PC-3 (cell line): ENCODE data around the gene NMNAT2. TPM values are rescaled to one million over a fixed set of nuclear protein-coding genes. Genes with fewer than 3 reads are reported as not detected.

Source experiments
- ATAC-seq: fragments of 200-7000 bp; cut with Tn5 transposase; 2 replicates; pipeline ENCODE4 v1.9.1; 2020; ENCODE audit warnings: mild to moderate bottlenecking, moderate library complexity
- BruUV-seq: library from RNA; stranded (reverse); fragments of 400-500 nt; replicated peaks from 2 replicates; lab custom pipeline; 2021; lab: Mats Ljungman, UMichigan
- CTCF ChIA-PET: fragments of 300-600 bp; sonication (Branson Sonifier 250); formaldehyde crosslinking; loops from one replicate; lab custom pipeline; 2022; ENCODE audit warnings: antibody characterized with exemption; lab: Charles Lee
- POLR2A ChIA-PET: fragments of 300-600 bp; sonication (Branson Sonifier 250); formaldehyde crosslinking; loops from one replicate; lab custom pipeline; 2022; ENCODE audit warnings: antibody characterized with exemption; ENCODE audit not compliant: unreplicated experiment; lab: Charles Lee
- DNase-seq: peaks from one replicate; pipeline ENCODE4 v3.0.0-alpha.2; 2015
- H2AFZ ChIP-seq: fragments of 300-600 bp; sonication (generic); 2 replicates; pipeline ENCODE4 v1.6.0; 2016; ENCODE audit warnings: antibody characterized with exemption, low read length
- H3F3A ChIP-seq: fragments of 300-600 bp; sonication (generic); one replicate; pipeline ENCODE4 v1.6.0; 2017; ENCODE audit warnings: antibody characterized with exemption, low read length, control low read depth, mild to moderate bottlenecking; ENCODE audit not compliant: unreplicated experiment
- H3K27ac ChIP-seq: fragments of 300-600 bp; sonication (generic); 2 replicates; pipeline ENCODE4 v1.5.1; 2016; ENCODE audit warnings: mild to moderate bottlenecking, low read length
- H3K27me3 ChIP-seq: fragments of 300-600 bp; sonication (generic); 2 replicates; pipeline ENCODE4 v1.6.1; 2016; ENCODE audit warnings: low read length, mixed read lengths
- H3K36me3 ChIP-seq: fragments of 300-600 bp; sonication (generic); 2 replicates; pipeline ENCODE4 v1.6.1; 2016; ENCODE audit warnings: low read depth, mixed run types, low read length, mixed read lengths
- H3K4me1 ChIP-seq: fragments of 300-600 bp; sonication (generic); 2 replicates; pipeline ENCODE4 v1.5.1; 2016; ENCODE audit warnings: low read length; ENCODE audit not compliant: insufficient read depth
- H3K4me2 ChIP-seq: fragments of 300-600 bp; sonication (generic); 2 replicates; pipeline ENCODE4 v1.6.0; 2016; ENCODE audit warnings: low read length
- H3K4me3 ChIP-seq: fragments of 300-600 bp; sonication (generic); 2 replicates; pipeline ENCODE4 v1.5.1; 2016; ENCODE audit warnings: mild to moderate bottlenecking, low read length, mixed read lengths
- H3K79me2 ChIP-seq: fragments of 300-600 bp; sonication (generic); 2 replicates; pipeline ENCODE4 v1.6.1; 2017; ENCODE audit warnings: low read length, mixed read lengths
- H3K9ac ChIP-seq: fragments of 300-600 bp; sonication (generic); 2 replicates; pipeline ENCODE4 v1.6.0; 2016; ENCODE audit warnings: mild to moderate bottlenecking, low read length
- H3K9me2 ChIP-seq: fragments of 300-600 bp; sonication (generic); replicated peaks from 2 replicates; pipeline ENCODE4 v1.6.1; 2016; ENCODE audit warnings: mixed run types, low read length, mixed read lengths
- H3K9me3 ChIP-seq: fragments of 300-600 bp; sonication (generic); 2 replicates; pipeline ENCODE4 v1.6.1; 2016; ENCODE audit warnings: low read length, mixed read lengths
- H4K20me1 ChIP-seq: fragments of 300-600 bp; sonication (generic); 2 replicates; pipeline ENCODE4 v1.6.1; 2016; ENCODE audit warnings: low read length, mixed read lengths
- CTCF ChIP-seq: fragments of 300-600 bp; sonication (generic); conservative IDR thresholded peaks from 2 replicates; pipeline ENCODE4 v1.5.1; 2017; ENCODE audit warnings: antibody characterized with exemption, low read depth, mild to moderate bottlenecking, low read length
- EZH2 ChIP-seq: fragments of 300-600 bp; sonication (generic); IDR thresholded peaks from one replicate; pipeline ENCODE4 v1.6.1; 2017; ENCODE audit warnings: antibody characterized with exemption, mild to moderate bottlenecking, low read length; ENCODE audit not compliant: unreplicated experiment
- EZH2phosphoT487 ChIP-seq: fragments of 300-600 bp; sonication (generic); IDR thresholded peaks from 2 replicates; pipeline ENCODE4 v1.6.1; 2018; ENCODE audit warnings: mild to moderate bottlenecking, antibody characterized with exemption, low read length, borderline replicate concordance
- intact Hi-C: fragments of 100-400 bp; cut with micrococcal nuclease; formaldehyde crosslinking; loops from 2 replicates; pipeline ENCODE4 v1.9.0; 2023
- total RNA-seq: library from RNA; depleted of rRNA; stranded (reverse); fragments of >200 nt; gene quantifications from 2 replicates; pipeline ENCODE4 v1.2.3, GENCODE V29; 2014

NMNAT2 gene
- total RNA-seq, 1 experiment from 2014 or later, result 6.0 TPM

GRCh38 chr1:183228347-183229220 is 189.6 kb downstream of the NMNAT2 start:
- H3K27me3 ChIP-seq, result no peaks in the 10 kb centered on the region
- H3K9me3 ChIP-seq, result no peaks in the 10 kb centered on the region
- H3K4me1 ChIP-seq, result peaks cover 27% of the 10 kb centered on the region; the same call in 1 of the 2 replicates
- no peaks in the 10 kb centered on the region for H3K9me2 ChIP-seq
- ATAC-seq, result peak; percentile 73
- H3K9ac ChIP-seq, result no peak overlapping the region
- H3K4me2 ChIP-seq, result no peak overlapping the region
- ChIA-PET POLR2A (no interaction called here), CTCF (interaction anchor here (1.9 kb wide), 1 partner anchor 266 kb away, joined by 4 read pairs; no protein-coding TSS in a partner anchor)
- no peaks in the 10 kb centered on the region for H3F3A ChIP-seq
- peaks cover 37% of the 10 kb centered on the region for H3K36me3 ChIP-seq
- no peak overlapping the region for H3K4me3 ChIP-seq
- peak; percentile 45 for DNase-seq
- BruUV-seq, result no TSS peak
- no peaks in the 10 kb centered on the region for H3K79me2 ChIP-seq
- no peak overlapping the region for H2AFZ ChIP-seq
- peak overlapping the region; percentile 60 for H3K27ac ChIP-seq
- TF ChIP-seq CTCF (no peak; the same call in 1 of the 2 replicates), EZH2phosphoT487 (no peak), EZH2 (no peak)
- intact Hi-C loops, result no loop called here
- H4K20me1 ChIP-seq, result no peaks in the 10 kb centered on the region

GRCh38 chr1:183227422-183228346 is 190.5 kb downstream of the NMNAT2 start:
- CTCF ChIA-PET, result interaction anchor here (0.5 kb wide), 1 partner anchor 31 kb away, joined by 3 read pairs; no protein-coding TSS in a partner anchor
- H3K36me3 ChIP-seq, result peaks cover 37% of the 10 kb centered on the region

More at GRCh38 chr1:183227422-183228346, 190.5 kb downstream of the NMNAT2 start:
- no peaks in the 10 kb centered on the region for H3K9me2 ChIP-seq
- H3F3A ChIP-seq, result no peaks in the 10 kb centered on the region
- no peaks in the 10 kb centered on the region for H3K9me3 ChIP-seq
- intact Hi-C loops, result no loop called here
- peaks cover 19% of the 10 kb centered on the region; the same call in 1 of the 2 replicates for H3K4me1 ChIP-seq
- H3K27me3 ChIP-seq, result no peaks in the 10 kb centered on the region
- H3K79me2 ChIP-seq, result no peaks in the 10 kb centered on the region
- no peak overlapping the region for H2AFZ ChIP-seq
- TF ChIP-seq CTCF (peak; percentile 70), EZH2 (no peak), EZH2phosphoT487 (no peak)
- no peak overlapping the region for H3K9ac ChIP-seq
- no peak overlapping the region for H3K4me3 ChIP-seq
- DNase-seq (peak; percentile 48), ATAC-seq (0 out of 2 replicates have a peak, but pooled peaks have one; percentile 31)
- BruUV-seq, result no TSS peak
- H3K27ac ChIP-seq, result peak overlapping the region; percentile 57
- POLR2A ChIA-PET, result no interaction called here
- no peaks in the 10 kb centered on the region for H4K20me1 ChIP-seq
- H3K4me2 ChIP-seq, result no peak overlapping the region
